Measurements from ENCODE around the gene GASK1A.

GASK1A gene

DNA sequence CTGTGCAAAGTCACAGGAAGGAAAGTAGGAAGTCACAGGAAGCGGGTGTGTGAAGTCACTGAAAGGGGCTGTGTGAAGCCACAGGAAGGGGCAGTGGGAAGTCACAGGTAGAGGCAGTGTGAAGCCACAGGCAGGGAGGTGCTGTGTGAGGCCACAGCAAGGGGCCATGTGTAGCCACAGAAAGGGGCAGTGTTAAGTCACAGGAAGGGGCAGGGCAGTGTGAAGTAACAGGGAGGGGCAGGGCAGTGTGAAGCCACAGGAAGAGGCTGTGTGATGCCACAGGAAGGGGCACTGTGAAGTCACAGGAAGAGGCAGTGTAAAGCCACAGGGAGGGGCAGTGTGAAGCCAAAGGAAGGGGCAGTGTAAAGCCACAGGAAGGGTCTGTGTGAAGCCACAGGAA lies 36.5 kb downstream of the GASK1A start:
- FAIRE-seq = no peak

- FAIRE-seq = no peak
Measured at GRCh38 chr3:43015991-43016865, 37.1 kb downstream of the GASK1A start.

GRCh38 chr3:43017004-43017403 lies 37.9 kb downstream of the GASK1A start:
- FAIRE-seq = no peak

GRCh38 chr3:43017593-43018195 lies 38.6 kb downstream of the GASK1A start:
- no peak for FAIRE-seq

GRCh38 chr3:43018246-43018645 lies 39.1 kb downstream of the GASK1A start:
- FAIRE-seq = no peak

DNA sequence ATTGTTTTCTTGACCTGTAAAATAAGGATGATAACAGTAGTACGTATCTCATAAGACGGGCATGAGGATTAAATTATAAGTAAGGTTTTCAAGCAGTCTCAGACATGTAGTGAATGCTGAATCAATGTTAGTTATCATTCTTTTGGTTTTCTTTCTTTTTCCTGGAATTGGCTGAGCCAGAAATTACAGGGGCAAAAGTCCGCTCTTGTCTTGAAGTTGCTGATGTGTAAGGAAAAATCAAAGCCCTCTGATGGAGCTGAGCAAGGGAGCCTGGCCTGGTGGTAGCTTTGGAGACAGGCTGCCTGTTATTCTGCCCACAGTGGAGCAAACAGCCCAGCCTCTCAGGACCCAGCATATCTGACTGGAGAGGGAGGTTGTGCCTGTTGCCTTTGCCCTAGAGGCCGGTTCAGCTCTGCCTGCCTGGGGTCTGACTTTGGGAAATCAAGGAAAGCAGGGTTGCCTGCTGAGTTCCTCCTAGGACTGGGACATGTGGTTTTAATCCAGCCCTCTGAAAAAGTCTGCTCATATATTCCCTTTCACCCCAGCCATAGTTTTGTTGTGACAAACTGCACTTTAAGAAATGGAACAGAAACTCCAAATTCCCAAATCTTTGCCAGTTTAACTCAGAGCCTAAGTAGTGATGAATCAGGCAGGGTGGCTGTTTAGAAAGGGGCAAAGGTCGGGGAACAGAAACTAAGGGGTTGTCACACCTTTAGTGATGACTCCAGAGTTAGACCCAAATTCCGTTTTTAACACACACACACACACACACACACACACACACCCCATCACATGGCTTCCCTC lies 40.1 kb downstream of the GASK1A start:
- no peak for FAIRE-seq

DNA sequence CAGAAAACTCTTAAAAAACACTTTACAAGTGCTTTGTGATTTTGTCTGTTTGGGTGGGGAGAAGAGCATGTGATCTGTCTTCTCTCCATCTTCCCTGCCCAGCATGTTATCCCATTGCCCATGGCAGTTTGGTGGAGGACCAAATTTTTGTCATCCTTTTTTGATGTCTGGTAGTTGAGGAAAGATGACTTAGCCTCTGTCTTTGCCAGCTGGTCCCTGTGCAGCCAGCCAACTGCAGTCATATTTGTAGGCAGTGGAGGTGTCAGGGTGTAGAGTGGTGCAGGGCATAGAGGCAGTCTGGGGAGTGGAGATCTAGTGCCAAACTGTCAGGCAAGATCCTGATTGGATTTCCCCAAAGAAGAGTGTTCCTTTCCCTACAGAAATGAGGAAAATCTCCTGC lies 40.7 kb downstream of the GASK1A start:
- no peak for FAIRE-seq

- FAIRE-seq = no peak
Measured at GRCh38 chr3:43021186-43021585, 42.1 kb downstream of the GASK1A start.

DNA sequence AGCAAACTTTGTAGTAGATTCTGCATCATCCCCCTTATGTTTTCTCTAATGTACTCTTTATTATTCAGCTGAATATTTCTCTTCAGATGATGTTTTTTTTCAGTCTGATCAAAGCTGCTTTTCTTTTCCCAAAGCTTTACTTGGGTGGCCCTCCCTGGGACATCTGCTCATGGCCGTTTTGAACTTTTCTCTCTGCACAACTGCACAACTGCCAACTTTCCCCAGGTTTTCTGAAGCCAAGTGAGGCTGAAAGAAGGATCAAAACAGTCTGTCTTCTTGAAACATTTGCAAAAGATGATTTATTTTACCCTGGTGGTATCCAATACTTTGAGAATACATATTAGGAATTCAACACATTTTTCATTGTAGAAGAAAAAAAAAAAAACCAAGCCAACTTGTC lies 43.0 kb downstream of the GASK1A start:
- no peak for FAIRE-seq

DNA sequence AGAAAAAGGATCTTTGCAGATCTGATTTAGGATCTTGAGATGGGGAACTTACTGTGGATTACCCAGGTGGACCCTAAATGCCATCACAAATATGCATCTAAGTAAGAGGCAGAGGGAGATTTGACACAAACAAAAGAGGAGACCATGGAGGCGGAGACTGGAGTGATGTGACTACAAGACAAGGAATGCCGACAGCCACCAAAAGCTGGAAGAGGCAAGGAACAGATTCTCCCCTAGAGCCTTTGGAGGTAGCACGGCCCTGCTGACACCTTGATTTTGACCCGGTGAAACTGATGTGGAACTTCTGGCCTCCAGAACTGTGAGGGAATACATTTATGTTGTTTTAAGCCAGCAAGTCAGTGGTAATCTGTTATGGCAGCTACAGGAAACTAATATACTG lies 44.0 kb downstream of the GASK1A start:
- no peak for FAIRE-seq

- FAIRE-seq = no peak
Measured at GRCh38 chr3:43023746-43024145, 44.6 kb downstream of the GASK1A start.

DNA sequence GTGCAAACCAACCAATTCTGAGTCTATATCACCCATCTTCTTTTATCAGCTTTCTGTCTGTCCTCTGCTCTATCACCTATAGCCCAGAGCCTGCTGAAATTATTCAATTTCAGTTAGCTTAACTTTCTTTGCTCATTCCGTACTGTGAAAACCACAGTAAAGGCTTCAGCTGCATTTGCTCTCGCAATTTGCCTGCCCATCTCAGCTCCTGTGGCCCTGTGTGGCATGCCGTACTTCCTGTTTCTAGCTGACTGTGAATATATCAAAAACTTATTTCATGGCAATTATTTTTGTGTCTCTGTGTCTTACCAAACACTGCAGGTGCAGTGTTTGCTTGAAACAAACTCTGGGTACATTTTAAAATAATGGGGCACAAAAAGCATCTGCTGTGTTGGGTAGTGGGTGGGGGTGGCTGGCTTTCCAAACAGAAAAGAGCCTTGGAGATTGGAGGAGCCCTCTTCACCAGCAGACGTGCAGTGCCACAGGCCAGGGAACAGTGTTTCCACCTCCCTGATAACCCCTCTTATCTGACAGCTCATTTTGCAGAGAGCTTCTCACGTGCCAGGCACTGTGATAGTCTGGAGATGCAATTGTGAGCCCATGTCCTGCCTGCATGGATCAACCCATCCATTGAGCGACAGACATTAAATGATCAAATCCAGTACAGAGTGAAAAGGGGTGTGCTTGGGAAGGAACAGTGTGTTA lies 45.2 kb downstream of the GASK1A start:
- no peak for FAIRE-seq

DNA sequence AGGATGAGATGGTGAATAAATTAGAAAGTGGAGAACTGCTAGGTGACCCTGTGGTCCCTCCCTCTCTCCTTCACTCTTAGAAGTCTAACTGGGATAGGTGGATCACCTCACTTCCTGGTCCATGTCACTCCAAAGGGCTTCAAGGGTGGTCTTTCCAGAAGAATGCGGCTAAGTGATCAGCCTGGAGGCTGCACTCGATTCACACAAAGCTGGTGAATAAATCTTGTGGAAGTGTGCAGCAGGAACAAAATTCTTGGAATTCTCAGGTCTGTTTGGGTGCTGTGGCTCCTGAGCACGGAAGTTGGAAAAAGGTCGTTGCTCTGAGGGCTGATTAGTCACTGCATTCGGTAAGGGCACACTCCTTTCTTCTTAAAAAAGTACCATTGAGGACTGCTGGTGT lies 46.3 kb downstream of the GASK1A start:
- no peak for FAIRE-seq

GRCh38 chr3:43028001-43028400 lies 48.9 kb downstream of the GASK1A start:
- no peak for FAIRE-seq

- FAIRE-seq = no peak
Measured at GRCh38 chr3:43028678-43029490, 49.8 kb downstream of the GASK1A start.

- no peak for FAIRE-seq
Measured at GRCh38 chr3:43030162-43030935, 51.2 kb downstream of the GASK1A start.

DNA sequence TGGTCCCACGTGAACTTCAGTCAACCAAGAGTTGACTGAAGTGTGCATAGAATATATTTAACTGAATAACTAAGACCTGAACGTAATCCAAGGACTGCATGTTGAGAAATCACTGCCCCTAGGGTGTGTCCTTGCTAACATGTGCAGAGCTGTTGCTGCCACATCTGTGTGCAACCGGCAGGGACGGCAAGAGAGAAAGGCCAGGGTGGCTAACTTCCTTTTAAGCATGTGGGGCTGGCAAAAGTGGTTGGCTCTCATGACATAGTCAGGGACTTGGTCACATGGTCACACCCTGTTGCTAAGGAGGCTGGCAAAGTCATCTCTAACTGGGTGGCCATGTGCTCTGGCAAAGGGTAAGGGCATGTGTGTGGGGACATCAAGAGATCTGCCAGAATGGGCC lies 52.4 kb downstream of the GASK1A start:
- FAIRE-seq = no peak

DNA sequence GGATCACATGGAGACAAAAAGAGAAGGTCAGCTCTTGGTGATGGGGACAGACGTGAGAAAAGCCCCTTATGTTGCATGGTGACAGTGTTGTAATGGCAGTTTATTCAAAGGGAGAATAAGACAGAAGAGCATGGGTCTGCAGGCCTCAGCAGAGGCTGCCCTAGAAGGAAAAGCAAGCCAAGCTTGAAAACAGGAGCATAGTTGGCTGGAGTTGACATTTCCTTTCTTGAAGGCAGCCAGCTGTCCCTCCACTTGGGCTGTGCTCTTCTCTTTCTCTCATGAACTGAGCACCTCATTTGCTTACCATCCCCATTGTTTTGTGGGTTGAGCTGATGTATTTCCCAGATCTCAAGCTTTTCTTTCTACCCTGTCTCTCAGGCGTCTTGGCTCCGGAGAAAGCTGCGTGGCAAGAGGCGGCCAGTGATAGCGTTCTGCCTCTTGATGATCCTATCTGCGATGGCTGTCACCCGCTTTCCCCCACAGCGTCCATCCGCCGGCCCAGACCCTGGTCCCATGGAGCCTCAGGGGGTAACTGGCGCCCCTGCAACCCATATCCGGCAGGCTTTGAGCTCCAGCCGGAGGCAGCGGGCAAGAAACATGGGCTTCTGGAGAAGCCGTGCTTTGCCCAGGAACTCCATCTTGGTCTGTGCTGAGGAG lies 52.9 kb downstream of the GASK1A start:
- no peak for FAIRE-seq

DNA sequence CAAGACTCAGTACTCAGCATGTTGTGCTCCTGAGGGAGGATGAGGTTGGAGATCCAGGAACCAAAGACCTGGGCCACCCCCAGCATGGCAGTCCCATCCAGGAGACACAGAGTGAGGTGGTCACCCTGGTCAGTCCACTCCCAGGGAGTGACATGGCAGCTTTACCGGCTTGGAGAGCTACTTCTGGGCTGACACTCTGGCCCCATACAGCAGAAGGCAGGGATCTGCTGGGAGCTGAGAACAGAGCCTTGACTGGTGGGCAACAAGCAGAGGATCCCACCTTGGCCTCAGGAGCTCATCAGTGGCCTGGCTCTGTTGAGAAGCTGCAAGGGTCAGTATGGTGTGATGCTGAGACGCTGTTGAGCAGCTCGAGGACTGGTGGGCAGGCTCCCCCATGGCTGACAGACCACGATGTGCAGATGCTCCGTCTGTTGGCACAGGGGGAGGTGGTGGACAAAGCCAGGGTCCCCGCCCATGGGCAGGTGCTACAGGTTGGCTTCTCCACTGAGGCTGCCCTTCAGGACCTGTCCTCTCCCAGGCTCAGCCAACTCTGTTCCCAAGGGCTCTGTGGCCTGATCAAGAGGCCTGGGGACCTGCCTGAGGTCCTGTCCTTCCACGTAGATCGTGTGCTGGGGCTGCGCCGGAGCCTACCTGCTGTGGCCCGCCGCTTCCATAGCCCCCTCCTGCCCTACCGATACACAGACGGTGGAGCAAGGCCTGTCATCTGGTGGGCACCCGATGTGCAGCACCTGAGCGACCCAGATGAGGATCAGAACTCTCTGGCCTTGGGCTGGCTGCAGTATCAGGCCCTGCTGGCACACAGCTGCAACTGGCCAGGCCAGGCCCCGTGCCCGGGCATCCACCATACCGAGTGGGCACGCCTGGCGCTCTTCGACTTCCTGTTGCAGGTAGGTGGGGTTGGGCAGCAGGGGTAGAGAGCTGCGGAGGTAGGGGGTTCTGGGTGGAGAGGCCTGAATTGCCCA lies 53.8 kb downstream of the GASK1A start:
- no peak for FAIRE-seq

- no peak for FAIRE-seq
Measured at GRCh38 chr3:43034200-43034599, 55.1 kb downstream of the GASK1A start.
